Liver (tissue), 9 donors: ENCODE results near the gene PLEKHA7. TPM values are rescaled to one million over a fixed set of nuclear protein-coding genes. Genes with fewer than 3 reads are reported as not detected.
A peak's percentile ranks its signal among the peaks of the same experiment; 100 is the strongest.

Source experiments
- DNase-seq: peaks from one replicate; pipeline ENCODE4 v3.0.0-alpha.2; 2017; ENCODE audit warnings: low spot score
- H3K27ac ChIP-seq, 2 donors: one replicate each; pipeline ENCODE4 v1.7.0; 2013; ENCODE audit warnings: inconsistent platforms in 2 of 2, low read length in 2 of 2, control low read depth in 1 of 2, low read depth in 1 of 2, mild to moderate bottlenecking in 1 of 2
- H3K27me3 ChIP-seq, 4 donors: one replicate each; pipeline versions ENCODE4 v1.6.1 to v1.7.0; 2013; ENCODE audit warnings: low read length in 3 of 4, inconsistent platforms in 1 of 4, mild to moderate bottlenecking in 1 of 4, moderate library complexity in 1 of 4; ENCODE audit not compliant: control insufficient read depth in 4 of 4, insufficient read depth in 4 of 4
- H3K36me3 ChIP-seq, 4 donors: one replicate each; pipeline versions ENCODE4 v1.6.1 to v1.7.0; 2013; ENCODE audit warnings: low read length in 3 of 4, mild to moderate bottlenecking in 3 of 4, low read depth in 1 of 4, moderate library complexity in 1 of 4; ENCODE audit not compliant: control insufficient read depth in 4 of 4, insufficient read depth in 3 of 4
- H3K4me1 ChIP-seq, 4 donors: one replicate each; pipeline versions ENCODE4 v1.6.1 to v1.7.0; 2013; ENCODE audit warnings: low read length in 3 of 4, mild to moderate bottlenecking in 3 of 4, moderate library complexity in 1 of 4; ENCODE audit not compliant: control insufficient read depth in 4 of 4, insufficient read depth in 4 of 4
- H3K4me3 ChIP-seq, 3 donors: one replicate each; pipeline versions ENCODE4 v1.6.1 to v1.7.0; 2013; ENCODE audit warnings: low read length in 3 of 3, control low read depth in 1 of 3, low read depth in 1 of 3, mild to moderate bottlenecking in 1 of 3
- H3K9ac ChIP-seq, 2 donors: one replicate each; pipeline ENCODE4 v1.7.0; 2013; ENCODE audit warnings: low read length in 2 of 2, mild to moderate bottlenecking in 2 of 2, moderate library complexity in 2 of 2, control low read depth in 1 of 2, low read depth in 1 of 2
- H3K9me3 ChIP-seq, 4 donors: one replicate each; pipeline versions ENCODE4 v1.6.1 to v1.7.0; 2013; ENCODE audit warnings: low read length in 3 of 4; ENCODE audit not compliant: control insufficient read depth in 4 of 4
- ATF3 ChIP-seq: IDR thresholded peaks from 2 replicates; pipeline ENCODE4 v1.6.1; 2016; ENCODE audit warnings: antibody characterized with exemption
- CTCF ChIP-seq: fragments of 150-350 bp; IDR thresholded peaks from 2 replicates; pipeline ENCODE4 v1.5.1; 2017; ENCODE audit warnings: improper control_type of control experiment, low read depth, low read length; ENCODE audit not compliant: missing input control
- EGR1 ChIP-seq, 2 donors: IDR thresholded peaks; 2 replicates each; pipeline ENCODE4 v1.6.1; 2016 to 2018; ENCODE audit warnings: antibody characterized with exemption in 2 of 2, low read depth in 2 of 2
- FOXA1 ChIP-seq: IDR thresholded peaks from 2 replicates; pipeline ENCODE4 v1.6.1; 2016; ENCODE audit warnings: antibody characterized with exemption
- FOXA2 ChIP-seq: IDR thresholded peaks from 2 replicates; pipeline ENCODE4 v1.6.1; 2016; ENCODE audit warnings: antibody characterized with exemption
- GABPA ChIP-seq, 2 donors: IDR thresholded peaks in 1 of 2; conservative IDR thresholded peaks in 1 of 2; 2 replicates each; pipeline ENCODE4 v1.6.1; 2016; ENCODE audit warnings: antibody characterized with exemption in 2 of 2, mild to moderate bottlenecking in 1 of 2, moderate library complexity in 1 of 2
- HNF4A ChIP-seq, 2 donors: conservative IDR thresholded peaks; 2 replicates each; pipeline ENCODE4 v1.6.1; 2016; ENCODE audit warnings: antibody characterized with exemption in 2 of 2, mild to moderate bottlenecking in 2 of 2
- HNF4G ChIP-seq: IDR thresholded peaks from 2 replicates; pipeline ENCODE4 v1.6.1; 2016; ENCODE audit warnings: antibody characterized with exemption
- MAX ChIP-seq: IDR thresholded peaks from 2 replicates; pipeline ENCODE4 v1.6.1; 2016; ENCODE audit warnings: antibody characterized with exemption
- REST ChIP-seq: IDR thresholded peaks from 2 replicates; pipeline ENCODE4 v1.6.1; 2016; ENCODE audit warnings: antibody characterized with exemption, mild to moderate bottlenecking
- TAF1 ChIP-seq: conservative IDR thresholded peaks from 2 replicates; pipeline ENCODE4 v1.6.1; 2016; ENCODE audit warnings: antibody characterized with exemption, mild to moderate bottlenecking
- YY1 ChIP-seq: IDR thresholded peaks from 2 replicates; pipeline ENCODE4 v1.6.1; 2016; ENCODE audit warnings: antibody characterized with exemption, mild to moderate bottlenecking
- ZBTB33 ChIP-seq: IDR thresholded peaks from 2 replicates; pipeline ENCODE4 v1.6.1; 2016; ENCODE audit warnings: antibody characterized with exemption
- WGBS: extraction: QIAGEN DNeasy Blood & Tissue Kit; methylation state at CpG from one replicate; pipeline ENCODE4 v1.1.7; 2013; 5-methylcytosine and 5-hydroxymethylcytosine counted together
- polyA plus RNA-seq, 2 donors: library from polyadenylated mRNA; stranded (reverse) in 1 of 2; unstranded in 1 of 2; fragments of 200-250 nt in 1 of 2; fragments of >200 nt in 1 of 2; fragmentation: Nextera tagmentation in 1 of 2; extraction: Ambion mirVana in 1 of 2; gene quantifications; one replicate each; pipeline versions ENCODE4 v1.2.1 to v1.2.3, GENCODE V29; 2013 to 2015
- total RNA-seq, 2 donors: library from RNA; depleted of rRNA; stranded (reverse); fragments of >200 nt; gene quantifications; one replicate each; pipeline ENCODE4 v1.2.3, GENCODE V29; 2014
- donor health status: healthy.
- donor health status: healthy.
- donor health status: healthy.
- donor health status: healthy.
- donor health status: healthy.

The PLEKHA7 gene
- total and polyA plus RNA-seq, 4 donors: 6.1 to 28.8 (median 8.5) TPM

GRCh38 chr11:16814410-16815046 is 199.7 kb downstream of the PLEKHA7 start:
- Histone ChIP-seq H3K36me3 (peaks cover 0 to 20% (median 3%) of the 10 kb centered on the region in 4 donors), H3K9ac (no peak overlapping the region), H3K4me1 (peaks cover 8 to 41% (median 24%) of the 10 kb centered on the region in 4 donors), H3K9me3 (no peaks in the 10 kb centered on the region), H3K4me3 (no peak overlapping the region), H3K27me3 (no peaks in the 10 kb centered on the region), H3K27ac (peak overlapping the region; percentile 65 to 78)
- TF ChIP-seq FOXA1: no peak
- DNase-seq: no peak
- WGBS: 73% methylated on average over 7 of the region's 7 CpGs

- Histone ChIP-seq H3K36me3 (peaks cover 0 to 20% (median 4%) of the 10 kb centered on the region in 4 donors), H3K4me1 (peaks cover 8 to 41% (median 24%) of the 10 kb centered on the region in 4 donors), H3K9ac (no peak overlapping the region), H3K4me3 (no peak overlapping the region), H3K9me3 (no peaks in the 10 kb centered on the region), H3K27ac (no peak overlapping the region), H3K27me3 (no peaks in the 10 kb centered on the region)
- DNase-seq: no peak
- WGBS: 87% methylated on average over 5 of the region's 5 CpGs
- TF ChIP-seq ZBTB33 (no peak), FOXA1 (no peak), REST (no peak), EGR1 (IDR thresholded peaks at IDR 0.05; ENCODE audit: low read depth in 2 of 2) (no peak), FOXA2 (no peak), MAX (no peak), HNF4G (no peak), TAF1 (no peak), YY1 (no peak), CTCF (no peak), GABPA (IDR thresholded peaks at IDR 0.05 in 1 of 2, conservative IDR thresholded peaks at IDR 0.05 in 1 of 2) (no peak), HNF4A (conservative IDR thresholded peaks at IDR 0.05) (no peak), ATF3 (no peak)
These were observed 201.1 kb downstream of the PLEKHA7 start for GRCh38 chr11:16813126-16813525.
